ENCODE data around the gene CCZ1B.
"Not testable (repeated sequence)": the region's sequence is repeated elsewhere in the genome, so short reads cannot be mapped to it uniquely, and the experiment has no call there.

CCZ1B gene

GRCh38 chr7:6826151-6826550, at the start of gene CCZ1B:
Gene CCZ1B (minus strand): TSS chr7:6826275. CDS start chr7:6826197, 78 bp downstream.
- DNase-seq = peak; percentile 85

GRCh38 chr7:6875022-6875421, 48.9 kb upstream of the CCZ1B start:
- not testable (repeated sequence) for DNase-seq

GRCh38 chr7:6872246-6872945, 46.3 kb upstream of the CCZ1B start:
- not testable (repeated sequence) for DNase-seq

- DNase-seq = not testable (repeated sequence)
Observed at GRCh38 chr7:6871421-6872144, 45.5 kb upstream of the CCZ1B start.

- DNase-seq = not testable (repeated sequence)
Observed at GRCh38 chr7:6864751-6865150, 38.7 kb upstream of the CCZ1B start.

GRCh38 chr7:6864188-6864587, 38.1 kb upstream of the CCZ1B start:
- DNase-seq = not testable (repeated sequence)

GRCh38 chr7:6862876-6863275, 36.8 kb upstream of the CCZ1B start:
- not testable (repeated sequence) for DNase-seq

GRCh38 chr7:6857721-6858314, 31.7 kb upstream of the CCZ1B start:
- DNase-seq = peak; percentile 83

- not testable (repeated sequence) for DNase-seq
Observed at GRCh38 chr7:6855563-6856131, 29.6 kb upstream of the CCZ1B start.

- DNase-seq = peak; percentile 35
Observed at GRCh38 chr7:6854747-6855562, 28.9 kb upstream of the CCZ1B start.

GRCh38 chr7:6853681-6854080, 27.6 kb upstream of the CCZ1B start:
- DNase-seq = not testable (repeated sequence)

- not testable (repeated sequence) for DNase-seq
Observed at GRCh38 chr7:6849127-6849526, 23.1 kb upstream of the CCZ1B start.

GRCh38 chr7:6847751-6848150, 21.7 kb upstream of the CCZ1B start:
- not testable (repeated sequence) for DNase-seq

GRCh38 chr7:6845971-6846449, 19.9 kb upstream of the CCZ1B start:
- DNase-seq = not testable (repeated sequence)

GRCh38 chr7:6843654-6844053, 17.6 kb upstream of the CCZ1B start:
- not testable (repeated sequence) for DNase-seq

GRCh38 chr7:6843092-6843491, 17.0 kb upstream of the CCZ1B start:
- DNase-seq = not testable (repeated sequence)

GRCh38 chr7:6842278-6842921, 16.3 kb upstream of the CCZ1B start:
- DNase-seq = not testable (repeated sequence)

- not testable (repeated sequence) for DNase-seq
Observed at GRCh38 chr7:6837081-6837480, 11.0 kb upstream of the CCZ1B start.

GRCh38 chr7:6835521-6835920, 9.4 kb upstream of the CCZ1B start:
- DNase-seq = not testable (repeated sequence)

- no peak for DNase-seq
Observed at GRCh38 chr7:6833636-6834035, 7.6 kb upstream of the CCZ1B start.

GRCh38 chr7:6831018-6831725, 5.1 kb upstream of the CCZ1B start:
- no peak for DNase-seq
